Activated CD4-positive, CD25-positive, alpha-beta regulatory T cell treated with anti-CD3 and anti-CD28 coated beads, Interleukin-2, amount 50 U/mL, for 16 hours (primary cell): ENCODE data around the gene AKT2.

Experiments used
- DNase-seq: peaks from one replicate; pipeline ENCODE4 v3.0.0-alpha.2; 2020; ENCODE audit warnings: low read depth, low spot score

Gene AKT2

GRCh38 chr19:40273469-40274360 lies 11.4 kb downstream of the AKT2 start:
- no peak for DNase-seq

- DNase-seq = no peak
Measured at GRCh38 chr19:40272261-40272660, 12.9 kb downstream of the AKT2 start.

GRCh38 chr19:40271706-40272105 lies 13.4 kb downstream of the AKT2 start:
- no peak for DNase-seq

DNA sequence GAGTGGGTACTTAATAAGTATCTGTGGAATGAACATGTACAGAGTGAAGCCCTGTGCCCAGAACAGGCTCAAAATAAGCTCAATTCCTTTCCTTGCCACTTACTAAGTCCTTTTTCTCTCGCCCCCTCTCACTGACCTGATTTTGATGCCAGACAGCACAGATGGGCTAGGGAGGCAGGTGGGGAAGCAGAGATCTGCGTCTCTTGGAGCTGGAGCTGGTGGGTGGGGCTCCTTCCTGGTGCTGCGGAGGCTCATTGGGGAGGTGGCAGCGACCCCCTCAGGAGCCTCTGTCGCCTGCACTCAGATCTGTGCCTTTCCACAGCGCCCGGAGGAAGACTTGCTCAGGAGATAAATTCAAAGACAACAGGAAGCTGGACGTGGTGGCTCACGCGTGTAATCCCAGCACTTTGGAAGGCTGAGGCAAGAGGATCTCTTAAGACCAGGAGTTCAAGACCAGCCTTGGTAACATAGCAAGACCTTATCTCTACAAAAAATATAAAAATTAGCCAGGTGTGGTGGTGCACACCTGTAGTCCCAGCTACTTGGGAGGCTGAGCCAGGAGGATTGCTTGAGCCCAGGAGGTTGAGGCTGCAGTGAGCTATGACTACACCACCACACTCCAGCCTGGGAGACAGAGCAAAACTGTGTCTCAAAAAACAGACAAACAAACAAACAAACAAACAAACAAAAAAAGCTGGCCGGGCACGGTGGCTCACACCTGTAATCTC lies 14.6 kb downstream of the AKT2 start:
- DNase-seq = no peak

DNA sequence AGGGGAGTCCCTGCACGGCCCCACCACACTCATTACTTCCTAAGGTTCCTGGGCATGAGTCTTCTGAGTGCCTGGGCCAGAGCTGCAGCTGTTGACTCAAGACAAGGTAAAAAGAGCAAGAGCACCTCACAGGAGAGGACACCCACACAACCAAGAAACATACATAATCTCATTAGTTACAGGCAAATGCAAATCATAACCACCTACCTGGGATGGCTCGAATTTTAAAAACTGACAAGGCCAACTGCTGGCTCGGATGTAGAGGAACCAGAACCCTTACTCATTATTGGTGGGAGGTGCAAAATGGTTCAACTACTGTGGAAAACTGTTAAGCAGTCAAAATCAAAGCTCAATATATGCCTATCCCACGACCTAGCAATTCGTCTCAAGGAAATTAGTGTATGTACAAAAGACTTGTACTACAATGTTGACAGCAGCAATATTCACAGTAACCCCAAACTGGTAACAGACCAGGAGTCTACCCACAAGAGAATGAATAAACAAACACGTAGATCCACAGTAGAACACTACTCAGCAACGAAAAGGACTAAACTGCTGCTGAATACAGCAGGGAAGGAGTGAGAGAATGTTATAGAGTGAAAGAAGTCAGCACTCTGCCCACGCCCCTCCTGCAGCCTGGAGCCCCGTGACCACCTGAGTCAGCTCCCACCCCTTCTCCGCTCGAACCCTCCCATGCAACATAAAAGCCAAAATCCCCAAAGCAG lies 15.8 kb downstream of the AKT2 start:
- no peak for DNase-seq

DNA sequence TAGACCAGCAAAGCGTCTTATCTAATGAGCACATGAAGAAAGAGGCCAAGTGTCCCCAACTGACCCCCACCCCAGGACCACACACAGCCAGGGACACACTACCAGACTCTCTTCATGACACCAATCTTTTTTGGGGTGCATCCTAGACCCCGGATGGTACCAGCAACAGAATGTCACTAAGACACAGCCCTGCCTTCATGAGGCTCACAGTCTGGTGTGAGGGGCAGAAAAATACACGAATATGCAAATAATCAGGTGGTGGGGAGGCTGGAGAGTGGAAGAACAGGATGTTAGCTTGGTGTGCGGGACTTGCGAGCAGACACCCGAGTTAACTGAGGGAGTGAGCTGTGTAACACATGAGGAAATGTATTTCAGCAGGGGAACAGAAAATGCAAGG lies 17.5 kb downstream of the AKT2 start:
- DNase-seq = no peak

DNA sequence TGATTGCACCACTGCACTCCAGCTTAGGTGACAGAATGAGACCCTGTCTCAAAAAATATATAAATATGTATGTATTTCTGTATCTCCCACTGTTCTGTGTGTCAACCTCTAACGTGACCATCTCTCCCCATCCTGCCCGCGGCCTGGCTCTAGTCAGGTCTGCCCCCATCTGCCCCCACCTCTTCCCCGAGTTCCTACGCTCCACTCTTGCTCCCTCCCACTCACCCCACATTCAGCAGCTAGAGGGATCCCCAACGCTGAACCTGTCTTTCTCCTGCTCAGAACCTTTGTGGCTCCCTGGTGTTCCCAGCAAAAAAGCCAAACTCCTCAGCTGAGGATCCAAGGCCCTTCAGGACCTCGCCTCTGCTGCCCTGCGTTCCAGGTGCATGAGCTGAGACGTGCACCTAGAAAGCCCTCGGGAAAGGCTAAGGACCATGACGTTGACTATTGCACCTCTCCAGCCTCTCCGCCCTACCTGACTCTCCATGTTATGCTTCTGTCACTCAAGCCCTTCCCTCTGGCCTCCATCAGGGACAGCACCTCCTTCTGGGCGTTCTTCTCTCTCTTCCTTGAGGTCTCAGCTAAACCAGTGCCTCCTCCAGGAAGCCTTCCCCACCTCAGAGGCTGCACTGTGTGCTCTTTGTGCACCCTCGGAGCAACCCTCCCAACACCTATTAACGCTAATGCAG lies 18.1 kb downstream of the AKT2 start:
- DNase-seq = no peak

- no peak for DNase-seq
Measured at GRCh38 chr19:40266119-40266518, 19.0 kb downstream of the AKT2 start.

- DNase-seq = no peak
Measured at GRCh38 chr19:40265763-40266099, 19.4 kb downstream of the AKT2 start.

DNA sequence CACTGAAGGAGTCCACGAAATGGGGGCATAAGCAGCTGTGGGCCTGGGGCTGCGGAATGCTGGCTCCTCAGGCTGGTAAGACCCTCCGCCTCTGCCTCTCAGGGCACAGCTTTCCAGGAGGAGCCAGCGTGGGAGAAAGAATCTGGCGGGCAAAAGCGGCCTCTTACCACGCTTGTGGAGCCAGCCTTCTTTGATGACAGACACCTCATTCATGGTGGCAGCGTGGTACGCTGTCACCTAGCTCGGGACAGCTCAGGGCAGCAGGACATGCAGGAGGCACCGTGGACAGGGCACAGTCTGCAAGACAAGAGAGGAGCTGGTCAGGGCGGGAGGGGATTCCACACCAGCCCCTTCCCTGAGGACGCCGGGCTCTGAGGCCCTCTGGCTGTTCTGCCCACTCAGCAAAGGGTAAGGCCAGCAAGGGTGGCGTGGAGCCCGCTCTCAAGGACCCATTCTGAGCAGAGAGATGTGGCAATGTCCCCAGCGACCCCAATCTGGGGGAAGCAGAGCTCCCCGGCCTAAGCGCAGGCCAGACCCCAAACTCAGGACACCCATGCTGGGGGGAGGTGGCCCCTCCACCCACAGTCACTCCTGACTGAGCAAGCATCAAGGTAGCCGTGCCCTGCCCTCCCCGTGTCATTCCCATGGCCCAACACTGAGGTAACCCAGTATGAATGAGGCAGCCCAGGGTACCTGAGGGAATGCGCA lies 19.9 kb downstream of the AKT2 start:
- no peak for DNase-seq

GRCh38 chr19:40264314-40265054 lies 20.7 kb downstream of the AKT2 start:
- no peak for DNase-seq

DNA sequence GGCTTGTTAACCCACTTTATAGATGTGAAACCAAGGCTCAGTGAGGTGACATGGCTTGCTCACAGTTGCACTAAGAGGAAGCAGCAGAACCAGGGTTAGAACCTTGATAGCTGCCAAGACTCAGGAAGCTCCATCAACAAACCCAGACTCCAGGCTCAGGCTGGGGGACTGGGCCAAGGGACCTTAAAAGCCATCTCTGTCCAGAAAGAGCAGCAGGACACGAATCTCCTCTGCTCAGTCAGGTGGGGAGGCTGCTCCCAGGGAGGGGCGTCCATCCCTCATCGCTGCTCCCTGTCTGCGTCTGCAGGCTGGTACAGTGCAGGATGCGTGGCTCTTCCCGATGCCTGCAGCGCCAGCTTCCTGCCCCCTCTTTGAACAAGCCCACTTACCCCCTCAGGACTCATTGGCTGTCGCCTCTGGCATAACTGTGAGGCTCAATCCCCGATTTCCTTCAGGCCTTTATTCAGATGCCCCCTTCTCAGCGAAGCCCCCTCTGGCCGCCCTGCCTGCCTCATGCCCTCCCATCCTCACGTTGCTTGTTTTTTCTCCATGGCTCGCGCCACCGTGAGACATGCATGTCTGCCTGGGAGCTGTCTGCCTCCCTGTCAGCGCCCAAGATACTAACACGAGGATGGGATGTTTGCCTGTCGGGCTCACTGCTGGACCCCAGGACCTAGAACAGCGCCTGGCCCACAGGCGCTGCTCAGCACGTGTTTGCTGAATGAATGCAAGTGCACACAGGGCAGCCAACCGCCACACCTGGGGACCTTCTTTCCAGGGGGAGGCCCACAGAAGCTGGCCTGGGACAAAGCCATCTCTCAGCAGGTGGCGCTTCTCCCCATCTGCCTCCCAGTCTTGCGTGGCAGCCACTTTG lies 21.5 kb downstream of the AKT2 start:
- no peak for DNase-seq

GRCh38 chr19:40262422-40262821 lies 22.7 kb downstream of the AKT2 start:
- no peak for DNase-seq

DNA sequence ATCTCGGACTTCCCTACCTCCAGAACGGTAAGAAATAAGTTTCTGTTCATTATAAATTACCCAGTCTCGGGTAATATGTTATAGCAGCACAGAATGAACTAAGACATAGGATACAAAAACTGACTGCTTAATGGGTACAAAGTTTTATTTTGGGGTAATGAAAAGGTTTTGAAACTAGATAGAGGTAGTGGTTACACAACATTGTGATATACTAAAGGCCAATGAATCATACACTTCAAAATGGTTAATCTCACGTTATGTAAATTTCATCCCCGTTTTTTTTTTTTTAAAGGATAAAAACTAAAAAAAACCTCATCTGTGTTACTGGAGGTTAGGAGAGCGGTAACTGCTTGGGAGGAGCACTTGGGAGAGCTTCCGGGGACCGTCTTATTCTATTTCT lies 23.5 kb downstream of the AKT2 start:
- DNase-seq = no peak

GRCh38 chr19:40257096-40257517 lies 28.0 kb downstream of the AKT2 start:
- no peak for DNase-seq

GRCh38 chr19:40256512-40256911 lies 28.6 kb downstream of the AKT2 start:
- no peak for DNase-seq

DNA sequence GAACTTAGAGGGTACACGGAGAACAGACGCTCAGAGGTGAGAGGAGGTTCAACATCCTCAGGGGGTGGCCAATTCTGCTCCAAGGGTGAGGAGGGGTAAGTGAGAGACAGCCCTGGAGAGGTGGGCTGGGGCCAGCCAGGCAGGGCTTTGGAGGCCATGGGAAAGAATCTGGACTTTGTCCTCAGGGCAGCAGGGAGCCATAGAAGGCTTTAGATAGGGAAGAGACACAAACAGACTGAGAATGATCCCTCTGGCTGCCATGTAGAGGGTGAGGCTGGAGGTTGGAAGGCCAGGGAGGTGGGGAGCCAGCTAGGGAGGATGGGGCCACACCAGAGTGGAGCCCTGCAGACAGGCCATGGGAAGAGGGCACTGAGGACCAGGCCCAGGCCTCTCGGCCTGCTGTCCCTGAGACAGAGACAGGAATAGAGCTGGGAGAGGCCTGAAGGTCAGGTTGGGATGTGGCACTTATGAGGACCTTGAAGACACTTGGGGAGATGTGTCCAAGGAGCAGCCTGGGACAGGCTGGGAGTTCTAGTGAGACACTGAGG lies 29.5 kb downstream of the AKT2 start:
- no peak for DNase-seq

- DNase-seq = no peak
Measured at GRCh38 chr19:40254714-40255418, 30.3 kb downstream of the AKT2 start.
